ENCODE results near the gene GPLD1.
"Not testable (repeated sequence)": the region's sequence is repeated elsewhere in the genome, so short reads cannot be mapped to it uniquely, and the experiment has no call there.

GPLD1 gene

GRCh38 chr6:24425091-24425490 lies 64.3 kb downstream of the GPLD1 start:
- H2AFZ ChIP-seq (ENCODE audit: low read length), result no peak overlapping the region
- no peak overlapping the region for H2BK12ac ChIP-seq (ENCODE audit: low read length)
- WGBS, 2 donors (ENCODE audit: extremely low coverage in 2 of 2, insufficient read length in 2 of 2, insufficient replicate concordance in 1 of 2), result no CpG with 5 or more reads among the region's 2 CpGs
- H2BK15ac ChIP-seq (ENCODE audit: low read length), result no peak overlapping the region
- H3K4ac ChIP-seq (ENCODE audit: low read length), result no peak overlapping the region
- no peak overlapping the region for H3K27ac ChIP-seq (replicated peaks; ENCODE audit: low read length)
- no peak overlapping the region for H3K4me3 ChIP-seq (ENCODE audit: low read length in 2 of 2)
- H3K27me3 ChIP-seq (ENCODE audit: control insufficient read depth in 3 of 3, insufficient read depth in 3 of 3, low read depth in 1 of 3, low read length in 3 of 3), result no peaks in the 10 kb centered on the region
- H3K4me2 ChIP-seq (ENCODE audit: insufficient read depth, low read length, poor library complexity, severe bottlenecking), result no peak overlapping the region
- no peak for DNase-seq (ENCODE audit: low spot score)
- peaks cover 10 to 79% of the 10 kb centered on the region in 2 donors for H3K36me3 ChIP-seq (replicated peaks in 1 of 2; ENCODE audit: control insufficient read depth in 2 of 2, insufficient read depth in 2 of 2, low read length in 2 of 2)
- H3K9ac ChIP-seq (ENCODE audit: low read depth, low read length, poor library complexity), result no peak overlapping the region
- H4K8ac ChIP-seq (ENCODE audit: low read depth, low read length), result no peak overlapping the region
- H3K4me1 ChIP-seq (ENCODE audit: control insufficient read depth in 2 of 2, insufficient read depth in 1 of 2, low read depth in 1 of 2, low read length in 2 of 2), result no peaks in the 10 kb centered on the region
- H3K23ac ChIP-seq (ENCODE audit: low read depth, low read length, poor library complexity), result no peak overlapping the region
- no peaks in the 10 kb centered on the region for H3K79me1 ChIP-seq (ENCODE audit: low read depth, low read length)
- H4K91ac ChIP-seq (ENCODE audit: low read depth, low read length, poor library complexity), result no peak overlapping the region
- no peak overlapping the region for H2BK120ac ChIP-seq (ENCODE audit: low read depth, low read length)
- no peak overlapping the region for H2BK5ac ChIP-seq (ENCODE audit: low read length)
- H2AK5ac ChIP-seq (ENCODE audit: low read depth, low read length), result no peak overlapping the region
- no peak overlapping the region for H3K14ac ChIP-seq (ENCODE audit: low read length)
- no peaks in the 10 kb centered on the region for H3K9me3 ChIP-seq (replicated peaks in 1 of 2; ENCODE audit: control insufficient read depth in 2 of 2, insufficient read depth in 1 of 2, low read depth in 1 of 2, low read length in 2 of 2)
- H3K18ac ChIP-seq (ENCODE audit: low read length), result no peak overlapping the region

- H3K4ac ChIP-seq (ENCODE audit: low read length), result no peak overlapping the region
- no peak overlapping the region for H3K4me2 ChIP-seq (ENCODE audit: insufficient read depth, low read length, poor library complexity, severe bottlenecking)
- DNase-seq (ENCODE audit: low spot score), result no peak
- peaks cover 20 to 98% of the 10 kb centered on the region in 2 donors for H3K36me3 ChIP-seq (replicated peaks in 1 of 2; ENCODE audit: control insufficient read depth in 2 of 2, insufficient read depth in 2 of 2, low read length in 2 of 2)
- H3K4me3 ChIP-seq (ENCODE audit: low read length in 2 of 2), result no peak overlapping the region
- no peak overlapping the region for H2BK15ac ChIP-seq (ENCODE audit: low read length)
- no peak overlapping the region for H3K18ac ChIP-seq (ENCODE audit: low read length)
- no peak overlapping the region for H3K23ac ChIP-seq (ENCODE audit: low read depth, low read length, poor library complexity)
- H4K91ac ChIP-seq (ENCODE audit: low read depth, low read length, poor library complexity), result no peak overlapping the region
- H2BK120ac ChIP-seq (ENCODE audit: low read depth, low read length), result no peak overlapping the region
- no peak overlapping the region for H2AK5ac ChIP-seq (ENCODE audit: low read depth, low read length)
- H2BK12ac ChIP-seq (ENCODE audit: low read length), result no peak overlapping the region
- no peak overlapping the region for H2BK5ac ChIP-seq (ENCODE audit: low read length)
- H4K8ac ChIP-seq (ENCODE audit: low read depth, low read length), result no peak overlapping the region
- no peaks in the 10 kb centered on the region for H3K9me3 ChIP-seq (replicated peaks in 1 of 2; ENCODE audit: control insufficient read depth in 2 of 2, insufficient read depth in 1 of 2, low read depth in 1 of 2, low read length in 2 of 2)
- no peak overlapping the region for H3K9ac ChIP-seq (ENCODE audit: low read depth, low read length, poor library complexity)
- H3K27me3 ChIP-seq (ENCODE audit: control insufficient read depth in 3 of 3, insufficient read depth in 3 of 3, low read depth in 1 of 3, low read length in 3 of 3), result no peaks in the 10 kb centered on the region
- H3K4me1 ChIP-seq (ENCODE audit: control insufficient read depth in 2 of 2, insufficient read depth in 1 of 2, low read depth in 1 of 2, low read length in 2 of 2), result no peaks in the 10 kb centered on the region
- no peaks in the 10 kb centered on the region for H3K79me1 ChIP-seq (ENCODE audit: low read depth, low read length)
- H3K14ac ChIP-seq (ENCODE audit: low read length), result no peak overlapping the region
- no peak overlapping the region for H2AFZ ChIP-seq (ENCODE audit: low read length)
- H3K27ac ChIP-seq (replicated peaks; ENCODE audit: low read length), result no peak overlapping the region
These were observed 69.9 kb downstream of the GPLD1 start for GRCh38 chr6:24419526-24419925.

GRCh38 chr6:24415753-24416152 lies 73.6 kb downstream of the GPLD1 start:
- H3K27ac ChIP-seq (replicated peaks; ENCODE audit: low read length), result no peak overlapping the region
- no peak overlapping the region for H4K8ac ChIP-seq (ENCODE audit: low read depth, low read length)
- no peak overlapping the region for H3K4me2 ChIP-seq (ENCODE audit: insufficient read depth, low read length, poor library complexity, severe bottlenecking)
- H3K9ac ChIP-seq (ENCODE audit: low read depth, low read length, poor library complexity), result no peak overlapping the region
- no peak overlapping the region for H3K23ac ChIP-seq (ENCODE audit: low read depth, low read length, poor library complexity)
- H3K36me3 ChIP-seq (replicated peaks in 1 of 2; ENCODE audit: control insufficient read depth in 2 of 2, insufficient read depth in 2 of 2, low read length in 2 of 2), result peaks cover 22 to 92% of the 10 kb centered on the region in 2 donors
- H4K91ac ChIP-seq (ENCODE audit: low read depth, low read length, poor library complexity), result no peak overlapping the region
- H3K9me3 ChIP-seq (replicated peaks in 1 of 2; ENCODE audit: control insufficient read depth in 2 of 2, insufficient read depth in 1 of 2, low read depth in 1 of 2, low read length in 2 of 2), result no peaks in the 10 kb centered on the region
- no peak overlapping the region for H3K4me3 ChIP-seq (ENCODE audit: low read length in 2 of 2)
- H2BK12ac ChIP-seq (ENCODE audit: low read length), result no peak overlapping the region
- no peak overlapping the region for H2AFZ ChIP-seq (ENCODE audit: low read length)
- H3K4me1 ChIP-seq (ENCODE audit: control insufficient read depth in 2 of 2, insufficient read depth in 1 of 2, low read depth in 1 of 2, low read length in 2 of 2), result no peaks in the 10 kb centered on the region
- H3K18ac ChIP-seq (ENCODE audit: low read length), result no peak overlapping the region
- H3K79me1 ChIP-seq (ENCODE audit: low read depth, low read length), result no peaks in the 10 kb centered on the region
- H2BK5ac ChIP-seq (ENCODE audit: low read length), result no peak overlapping the region
- DNase-seq (ENCODE audit: low spot score), result no peak
- H3K14ac ChIP-seq (ENCODE audit: low read length), result no peak overlapping the region
- H3K27me3 ChIP-seq (ENCODE audit: control insufficient read depth in 3 of 3, insufficient read depth in 3 of 3, low read depth in 1 of 3, low read length in 3 of 3), result no peaks in the 10 kb centered on the region
- H2BK120ac ChIP-seq (ENCODE audit: low read depth, low read length), result no peak overlapping the region
- WGBS, 2 donors (ENCODE audit: extremely low coverage in 2 of 2, insufficient read length in 2 of 2, insufficient replicate concordance in 1 of 2), result no CpG with 5 or more reads among the region's 4 CpGs
- no peak overlapping the region for H2BK15ac ChIP-seq (ENCODE audit: low read length)
- H2AK5ac ChIP-seq (ENCODE audit: low read depth, low read length), result no peak overlapping the region
- no peak overlapping the region for H3K4ac ChIP-seq (ENCODE audit: low read length)

- H3K36me3 ChIP-seq (replicated peaks in 1 of 2; ENCODE audit: control insufficient read depth in 2 of 2, insufficient read depth in 2 of 2, low read length in 2 of 2), result peaks cover 18 to 92% of the 10 kb centered on the region in 2 donors
- H3K4me3 ChIP-seq (ENCODE audit: low read length in 2 of 2); H3K27ac ChIP-seq (replicated peaks; ENCODE audit: low read length); H3K27me3 ChIP-seq (ENCODE audit: control insufficient read depth in 3 of 3, insufficient read depth in 3 of 3, low read depth in 1 of 3, low read length in 3 of 3); H3K4ac ChIP-seq (ENCODE audit: low read length); H2BK5ac ChIP-seq (ENCODE audit: low read length); H4K91ac ChIP-seq (ENCODE audit: low read depth, low read length, poor library complexity); H2AFZ ChIP-seq (ENCODE audit: low read length); H3K23ac ChIP-seq (ENCODE audit: low read depth, low read length, poor library complexity); H3K14ac ChIP-seq (ENCODE audit: low read length); H3K79me1 ChIP-seq (ENCODE audit: low read depth, low read length); H2AK5ac ChIP-seq (ENCODE audit: low read depth, low read length); H2BK15ac ChIP-seq (ENCODE audit: low read length); H2BK120ac ChIP-seq (ENCODE audit: low read depth, low read length); H2BK12ac ChIP-seq (ENCODE audit: low read length); H4K8ac ChIP-seq (ENCODE audit: low read depth, low read length); H3K18ac ChIP-seq (ENCODE audit: low read length); H3K4me1 ChIP-seq (ENCODE audit: control insufficient read depth in 2 of 2, insufficient read depth in 1 of 2, low read depth in 1 of 2, low read length in 2 of 2); H3K4me2 ChIP-seq (ENCODE audit: insufficient read depth, low read length, poor library complexity, severe bottlenecking); H3K9ac ChIP-seq (ENCODE audit: low read depth, low read length, poor library complexity); DNase-seq (ENCODE audit: low spot score); H3K9me3 ChIP-seq (replicated peaks in 1 of 2; ENCODE audit: control insufficient read depth in 2 of 2, insufficient read depth in 1 of 2, low read depth in 1 of 2, low read length in 2 of 2): not testable (repeated sequence)
- WGBS, 2 donors (ENCODE audit: extremely low coverage in 2 of 2, insufficient read length in 2 of 2, insufficient replicate concordance in 1 of 2), result no CpG with 5 or more reads among the region's 15 CpGs
These were observed 74.8 kb downstream of the GPLD1 start for GRCh38 chr6:24414531-24414930.

Data from neuronal stem cell (in vitro differentiated cells).